Lower leg skin (tissue), 3 donors: ENCODE data around the gene SLC9A9.

Experiments used
- CTCF ChIP-seq, 3 donors: fragments of 450-650 bp; IDR thresholded peaks; one replicate each; pipeline ENCODE4 v1.5.1; 2016; ENCODE audit warnings: antibody characterized with exemption in 3 of 3, mild to moderate bottlenecking in 3 of 3, moderate library complexity in 2 of 3
- POLR2A ChIP-seq, 2 donors: fragments of 450-650 bp; IDR thresholded peaks; one replicate each; pipeline ENCODE4 v1.6.1; 2016 to 2017; ENCODE audit warnings: antibody characterized with exemption in 2 of 2, mild to moderate bottlenecking in 1 of 2, moderate library complexity in 1 of 2

GRCh38 chr3:143810166-143810952 is 37.9 kb downstream of the SLC9A9 start:
- TF ChIP-seq CTCF (IDR thresholded peaks at IDR 0.05) (no peak), POLR2A (IDR thresholded peaks at IDR 0.05) (no peak)
